Effector CD4-positive, alpha-beta T cell (primary cell): ENCODE data around the gene PIAS4.

Source experiments
- DNase-seq: peaks from one replicate; pipeline ENCODE4 v3.0.0-alpha.2; 2020

Gene PIAS4

DNA sequence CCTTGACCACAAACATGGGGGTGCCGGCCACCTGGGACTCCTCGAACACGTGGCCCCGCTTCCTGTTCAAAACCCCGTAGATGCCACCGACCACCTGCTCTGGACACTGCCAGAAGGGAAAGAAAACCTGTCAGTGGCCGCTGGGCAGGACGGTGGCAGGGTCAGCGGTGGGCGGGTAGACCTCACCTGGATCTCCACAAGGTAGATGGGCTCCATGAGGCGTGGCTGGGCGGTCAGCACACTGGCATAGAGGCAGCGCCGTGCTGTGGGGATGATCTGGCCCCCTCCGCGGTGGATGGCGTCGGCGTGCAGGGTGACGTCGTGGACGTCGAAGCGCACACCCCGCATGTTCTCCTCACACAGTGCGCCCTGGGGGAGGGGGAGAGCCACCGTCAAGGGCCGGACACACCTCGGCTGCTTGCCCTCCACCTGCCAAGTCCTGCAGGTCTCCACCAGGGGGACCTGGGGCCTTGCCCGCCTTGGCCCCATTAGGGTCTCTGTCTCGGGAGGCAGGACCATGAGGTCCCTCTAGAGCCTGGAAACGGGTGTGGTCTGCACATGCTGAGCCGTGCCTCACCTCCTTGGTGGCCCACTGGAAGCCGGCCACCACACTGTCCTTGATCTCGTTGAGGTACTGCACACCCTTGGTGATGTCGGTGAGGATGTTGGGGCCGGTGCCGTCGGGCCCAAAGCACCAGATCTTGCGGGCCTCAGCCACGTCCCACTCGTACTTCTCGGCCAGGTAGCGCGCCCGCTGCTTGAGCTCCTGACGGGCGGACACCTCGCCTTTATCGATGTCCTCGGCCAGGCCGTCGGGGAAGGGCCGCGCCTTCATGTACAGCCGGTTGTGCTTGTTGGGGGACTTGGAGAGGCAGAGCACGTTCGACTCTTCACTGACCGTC lies 30.0 kb upstream of the PIAS4 start:
- no peak for DNase-seq

DNA sequence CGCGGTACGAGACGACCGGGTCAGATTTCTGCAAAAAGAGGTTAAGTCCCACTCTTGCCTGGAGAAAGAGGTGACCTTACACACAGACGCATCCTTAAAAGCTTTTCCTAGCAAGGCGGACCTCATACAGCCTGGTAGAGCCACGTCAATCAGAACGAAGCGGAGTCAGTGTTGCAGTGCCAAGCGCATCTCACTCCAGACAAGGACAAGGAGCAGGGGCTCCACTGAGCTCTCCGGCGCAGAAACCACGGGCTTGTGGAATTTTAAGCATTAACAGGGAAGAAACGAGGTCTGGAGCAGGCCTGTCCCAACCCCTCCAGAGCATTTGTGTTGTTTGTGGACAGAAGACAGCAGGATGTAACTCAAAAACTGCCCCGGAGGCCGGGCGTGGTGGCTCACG lies 29.4 kb upstream of the PIAS4 start:
- DNase-seq = no peak

GRCh38 chr19:3979289-3979673 lies 28.3 kb upstream of the PIAS4 start:
- no peak for DNase-seq

GRCh38 chr19:3979674-3980352 lies 27.7 kb upstream of the PIAS4 start:
- no peak for DNase-seq

GRCh38 chr19:3980353-3981251 lies 26.9 kb upstream of the PIAS4 start:
- DNase-seq = no peak

DNA sequence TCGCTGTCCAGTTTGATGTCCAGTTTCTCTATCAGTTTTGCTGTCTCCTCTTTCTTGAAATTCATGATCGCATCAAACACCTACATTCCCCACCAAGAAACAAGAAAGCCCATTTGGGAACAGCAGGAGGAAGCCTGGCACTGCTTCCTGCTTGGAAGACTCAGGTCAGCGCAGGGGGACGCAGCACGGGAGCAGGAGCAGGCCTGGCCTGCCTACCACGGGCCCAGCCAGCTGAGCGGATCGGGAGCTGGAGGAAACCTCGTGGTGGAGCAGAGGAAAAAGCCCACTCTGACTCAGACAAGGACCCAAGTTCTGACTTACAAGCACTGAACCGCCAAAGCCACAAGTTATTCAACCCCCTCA lies 26.2 kb upstream of the PIAS4 start:
- no peak for DNase-seq

DNA sequence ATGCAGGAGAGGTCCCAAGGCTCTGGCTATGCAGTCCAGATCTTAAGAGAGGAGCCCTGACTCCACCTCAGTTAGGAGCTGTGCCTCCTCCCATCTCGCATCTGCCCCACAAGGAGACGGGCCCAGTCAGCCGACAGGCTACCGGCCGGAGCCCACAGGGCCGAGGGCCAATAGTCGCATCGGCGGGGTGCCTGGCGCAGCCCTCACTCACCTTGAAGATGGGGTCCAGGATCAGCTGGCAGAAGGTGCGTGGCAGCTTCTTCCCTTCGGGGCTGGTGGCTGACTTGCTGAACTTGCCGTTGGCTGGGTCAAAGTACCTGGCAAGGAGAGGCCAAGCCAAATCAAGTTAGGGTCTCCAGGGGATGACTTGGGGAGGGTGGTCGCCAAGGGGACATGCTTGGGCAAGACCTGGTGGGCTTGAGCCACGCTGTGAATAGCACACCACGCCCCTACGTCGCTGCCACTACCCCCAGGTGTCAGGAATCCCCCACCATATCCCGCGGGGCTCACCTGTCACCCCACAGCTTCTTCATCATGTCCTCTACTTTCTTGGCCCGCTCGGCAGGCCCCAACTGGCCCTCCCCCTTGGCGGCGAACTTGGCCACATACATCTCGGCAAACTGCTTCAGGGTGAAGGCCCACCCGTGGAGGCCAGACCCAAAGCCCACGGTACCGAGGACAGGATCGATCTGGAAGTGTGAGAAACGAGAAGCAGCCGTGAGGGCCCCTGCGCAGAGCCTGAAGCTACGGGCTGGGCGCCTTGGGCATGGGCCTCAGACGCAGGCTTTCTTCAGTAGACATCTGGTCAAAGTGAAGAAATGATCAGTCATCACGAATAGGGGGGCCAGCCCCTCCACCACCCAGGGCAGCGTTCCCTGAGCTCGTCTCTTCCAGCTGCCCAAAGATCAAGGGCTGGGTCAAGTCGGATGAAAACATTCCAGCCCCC lies 25.5 kb upstream of the PIAS4 start:
- DNase-seq = no peak

GRCh38 chr19:3982701-3983541 lies 24.6 kb upstream of the PIAS4 start:
- no peak for DNase-seq

DNA sequence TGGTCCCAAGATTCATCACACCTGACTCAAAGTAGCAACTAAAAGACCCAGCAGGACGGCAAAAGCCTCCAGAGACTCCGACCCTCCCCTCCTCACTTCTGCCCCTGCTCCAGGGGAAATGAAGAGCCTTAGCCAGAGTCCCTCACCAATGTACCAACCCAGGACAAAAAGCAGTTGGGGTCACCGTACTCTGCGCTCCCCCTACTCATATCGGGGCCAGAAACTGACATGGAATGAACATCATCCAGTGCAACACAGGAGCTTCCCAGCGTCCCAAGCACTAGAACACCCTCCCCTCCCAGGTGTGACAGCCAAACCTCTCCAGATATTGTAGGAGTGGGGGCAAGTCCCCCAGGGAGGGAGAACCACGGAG lies 24.0 kb upstream of the PIAS4 start:
- no peak for DNase-seq

GRCh38 chr19:3983936-3984583 lies 23.5 kb upstream of the PIAS4 start:
- no peak for DNase-seq

DNA sequence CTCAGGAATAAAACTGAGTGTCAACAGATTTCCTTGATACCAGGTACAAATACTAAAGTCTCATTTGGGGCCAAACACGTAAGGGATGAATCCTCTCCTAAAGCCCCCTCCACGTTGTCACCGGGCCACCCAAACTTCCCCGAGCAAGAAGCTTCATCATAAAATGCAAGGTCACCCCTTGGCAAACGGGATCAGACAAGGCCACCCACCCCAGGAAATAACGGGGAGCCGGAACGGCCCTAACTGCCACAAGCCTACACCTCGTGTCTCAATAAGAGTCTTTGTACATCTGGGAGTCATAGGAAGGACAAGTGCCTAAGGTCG lies 23.0 kb upstream of the PIAS4 start:
- DNase-seq = no peak

DNA sequence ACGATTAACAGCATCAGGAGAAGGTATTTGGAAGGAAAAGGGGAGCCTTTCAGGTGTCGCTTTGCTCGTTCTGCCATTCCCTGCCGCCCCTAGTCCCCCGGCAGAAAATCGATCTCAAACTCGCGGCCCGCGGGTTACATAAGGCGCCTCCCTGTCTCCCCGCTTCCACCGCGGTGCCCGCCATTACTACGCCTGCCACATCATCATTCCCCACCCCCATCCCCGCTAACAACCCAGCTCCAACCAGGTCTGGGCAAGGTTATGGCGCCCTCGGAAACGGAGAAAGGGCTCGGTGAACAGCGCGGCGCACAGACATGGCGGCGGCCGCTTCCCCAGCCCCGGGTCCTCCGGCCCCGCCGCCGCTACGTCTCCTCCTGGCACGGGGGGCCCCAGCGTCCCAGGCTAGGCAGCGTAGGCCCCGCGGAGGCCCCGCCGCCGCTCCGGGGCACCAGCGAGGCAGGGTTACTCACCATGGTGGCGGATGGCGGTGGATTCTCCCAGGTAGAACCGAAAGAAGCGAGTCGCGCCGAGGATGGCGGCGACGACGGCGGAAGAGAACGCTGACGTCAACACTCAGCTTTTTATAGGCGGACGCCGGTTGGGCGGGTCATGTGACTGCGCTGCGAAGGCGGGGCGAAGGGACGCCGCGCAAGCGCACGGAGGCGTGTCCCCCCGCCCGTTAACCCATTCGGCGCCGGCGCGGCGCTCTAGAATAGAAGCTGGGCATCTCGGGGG lies 22.5 kb upstream of the PIAS4 start, which contains the start of gene EEF2:
Gene EEF2, minus strand, starts transcription at position 556 of the 735 bp plus-strand sequence. Its CDS starts 83 bp downstream, at position 473.
- peak; percentile 87 for DNase-seq

DNA sequence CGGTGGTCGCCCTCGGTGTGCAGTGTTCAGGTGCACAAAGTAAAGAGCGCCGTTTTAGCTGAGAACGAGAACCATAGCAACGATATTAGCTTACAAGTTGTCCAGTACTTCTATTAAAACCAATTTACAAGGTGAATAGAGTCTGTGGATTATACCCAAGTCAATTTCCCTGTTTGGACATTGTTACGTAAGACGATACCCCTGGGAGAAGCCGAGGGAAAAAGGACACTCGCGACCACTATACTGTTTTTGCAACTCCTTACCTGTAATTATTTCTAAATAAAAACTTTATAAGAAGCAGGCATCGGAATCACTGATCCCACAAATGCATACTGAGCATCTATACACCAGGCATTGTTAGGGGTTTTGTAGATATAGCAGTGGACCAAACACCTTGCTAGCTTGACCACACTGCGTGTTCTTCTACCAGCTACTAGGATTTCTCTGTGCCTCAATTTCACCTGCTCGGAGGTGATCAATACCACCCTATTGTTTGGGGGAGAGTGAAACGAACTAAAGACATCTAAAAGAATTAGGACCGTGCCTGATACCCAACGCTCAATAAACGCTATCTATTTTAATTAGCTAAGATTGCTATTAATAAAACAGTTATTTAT lies 21.8 kb upstream of the PIAS4 start:
- DNase-seq = no peak

GRCh38 chr19:3986260-3987041 lies 21.1 kb upstream of the PIAS4 start:
- no peak for DNase-seq

- DNase-seq = peak; percentile 88
These were observed 19.7 kb upstream of the PIAS4 start for GRCh38 chr19:3987619-3988371.

DNA sequence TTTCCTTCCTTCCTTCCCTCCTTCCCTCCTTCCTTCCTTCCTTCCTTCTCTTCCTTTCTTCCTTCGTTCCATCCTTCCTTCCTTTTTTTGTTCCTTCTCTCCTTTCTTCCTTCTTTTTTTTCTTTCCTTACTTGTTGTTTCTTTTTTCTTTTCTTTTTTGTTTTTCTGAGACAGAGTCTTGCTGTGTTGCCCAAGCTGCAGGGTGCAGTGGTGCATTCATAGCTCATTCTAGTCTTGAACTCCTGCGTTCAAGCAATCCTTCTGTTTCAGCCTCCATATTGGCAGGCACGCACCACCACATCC lies 16.8 kb upstream of the PIAS4 start:
- no peak for DNase-seq

DNA sequence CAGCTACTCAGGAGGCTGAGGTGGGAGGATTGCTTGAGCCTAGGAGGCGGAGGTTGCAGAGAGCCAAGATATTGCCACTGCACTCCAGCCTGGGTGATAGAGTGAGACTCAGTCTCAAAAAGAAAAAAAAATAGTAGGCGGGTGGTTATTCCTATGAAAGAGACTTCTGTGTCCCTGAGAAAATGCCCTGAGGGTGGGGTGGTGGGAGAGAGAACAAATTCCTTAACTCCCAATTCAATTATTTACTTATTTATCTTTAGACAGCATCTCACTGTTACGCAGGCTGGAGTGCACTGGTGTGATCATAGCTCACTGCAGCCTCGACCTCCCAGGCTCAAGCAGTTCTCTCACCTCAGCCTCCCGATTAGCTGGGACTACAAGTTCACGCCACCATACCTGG lies 11.9 kb upstream of the PIAS4 start:
- DNase-seq = no peak
